GM18505 (cell line): ENCODE data around the gene OR6S1.

Source experiments
- ATAC-seq: cut with Tn5 transposase; IDR thresholded peaks from one replicate; pipeline ENCODE4 v1.9.1; 2021; ENCODE audit not compliant: unreplicated experiment
- POLR2A ChIP-seq: IDR thresholded peaks from 4 replicates; pipeline ENCODE4 v1.6.1; 2011; ENCODE audit warnings: borderline replicate concordance; ENCODE audit not compliant: insufficient read depth, insufficient read length; ENCODE audit errors: extremely low read depth

The OR6S1 gene

GRCh38 chr14:20641591-20641990 is at the start of gene OR6S1:
TSS of gene OR6S1 (minus strand) at chr14:20641691. CDS start at chr14:20641691, 0 bp downstream.
- ATAC-seq, result no peak
- TF ChIP-seq POLR2A, result no peak

DNA sequence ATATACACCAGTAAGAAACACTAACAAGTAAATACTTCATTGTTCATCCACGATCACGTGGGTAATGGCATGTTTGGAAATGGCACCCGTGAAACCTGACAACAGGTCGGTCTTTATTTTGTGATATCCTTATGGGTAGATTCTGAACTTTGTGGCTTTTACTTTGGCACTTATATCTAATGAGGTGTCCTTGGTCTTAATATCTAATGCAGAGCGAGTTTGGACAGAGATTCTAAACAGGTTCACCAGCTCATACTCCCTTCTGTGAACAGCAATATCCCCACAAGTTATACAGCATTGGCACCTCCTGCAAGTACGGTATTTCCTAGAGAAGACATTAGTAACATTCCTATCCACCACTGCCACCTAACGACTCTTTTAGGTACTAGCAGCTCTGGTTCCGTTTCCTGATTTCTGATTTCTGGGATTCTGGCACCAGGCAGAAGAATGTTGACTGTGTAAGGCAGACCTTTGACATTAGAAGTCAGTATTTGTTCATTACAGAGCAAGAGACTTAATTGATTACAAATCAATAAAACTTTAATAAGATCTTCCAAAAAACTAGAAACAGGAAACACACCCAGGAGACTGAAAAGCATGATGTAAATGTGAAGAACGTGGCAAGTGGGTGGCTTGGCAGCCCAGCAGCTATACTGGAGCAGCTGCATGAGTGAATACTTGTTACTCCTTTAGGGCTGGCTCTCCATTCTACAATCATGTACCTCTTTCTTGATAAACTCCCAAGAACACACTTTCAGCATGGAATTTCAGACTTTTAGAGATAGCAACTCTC is 49.6 kb upstream of the OR6S1 start:
- no peak for ATAC-seq
- no peak for TF ChIP-seq POLR2A

GRCh38 chr14:20688167-20688839 is 46.8 kb upstream of the OR6S1 start, which contains the start of gene ANG:
TSS of gene ANG (plus strand) at chr14:20688764. CDS start at chr14:20693565, 4,801 bp downstream.
- no peak for TF ChIP-seq POLR2A
- ATAC-seq, result no peak

GRCh38 chr14:20687362-20688166 is 46.1 kb upstream of the OR6S1 start:
- ATAC-seq, result no peak
- no peak for TF ChIP-seq POLR2A

DNA sequence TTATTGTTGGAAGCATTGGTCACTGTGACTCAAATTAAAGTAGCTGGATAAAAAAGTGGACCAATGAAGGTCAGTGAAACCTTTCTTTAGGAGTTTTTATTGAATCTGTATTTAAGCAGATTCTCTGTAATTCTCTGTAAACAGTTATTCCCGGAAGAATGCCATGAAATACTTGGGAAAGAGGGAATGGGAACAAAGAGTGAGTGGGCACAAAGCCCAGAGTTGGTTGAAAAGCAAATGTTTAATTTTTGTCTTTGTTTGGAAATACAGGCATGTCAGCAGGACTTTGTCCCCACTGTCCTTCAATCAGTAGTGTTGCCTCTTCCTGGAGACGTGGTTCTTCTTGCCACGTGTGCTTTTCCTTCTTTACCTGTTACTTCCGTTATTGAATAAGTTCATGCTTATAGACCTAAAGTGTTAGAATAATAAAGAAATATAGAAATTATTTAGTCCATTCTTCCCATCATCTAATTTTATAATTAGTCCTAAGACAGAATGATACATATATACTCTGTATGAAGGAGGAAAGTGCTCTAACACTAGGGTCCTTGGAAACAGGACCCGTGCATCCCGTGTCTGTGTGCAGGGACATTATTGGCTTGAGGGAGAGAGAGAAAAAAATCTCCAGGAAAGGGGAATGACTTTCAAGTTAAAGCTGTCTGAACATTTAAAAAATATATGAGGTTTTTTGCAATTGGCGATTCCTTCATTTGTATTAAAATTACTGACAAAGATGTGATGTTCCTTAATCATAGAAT is 45.1 kb upstream of the OR6S1 start:
- TF ChIP-seq POLR2A, result no peak
- ATAC-seq, result no peak

DNA sequence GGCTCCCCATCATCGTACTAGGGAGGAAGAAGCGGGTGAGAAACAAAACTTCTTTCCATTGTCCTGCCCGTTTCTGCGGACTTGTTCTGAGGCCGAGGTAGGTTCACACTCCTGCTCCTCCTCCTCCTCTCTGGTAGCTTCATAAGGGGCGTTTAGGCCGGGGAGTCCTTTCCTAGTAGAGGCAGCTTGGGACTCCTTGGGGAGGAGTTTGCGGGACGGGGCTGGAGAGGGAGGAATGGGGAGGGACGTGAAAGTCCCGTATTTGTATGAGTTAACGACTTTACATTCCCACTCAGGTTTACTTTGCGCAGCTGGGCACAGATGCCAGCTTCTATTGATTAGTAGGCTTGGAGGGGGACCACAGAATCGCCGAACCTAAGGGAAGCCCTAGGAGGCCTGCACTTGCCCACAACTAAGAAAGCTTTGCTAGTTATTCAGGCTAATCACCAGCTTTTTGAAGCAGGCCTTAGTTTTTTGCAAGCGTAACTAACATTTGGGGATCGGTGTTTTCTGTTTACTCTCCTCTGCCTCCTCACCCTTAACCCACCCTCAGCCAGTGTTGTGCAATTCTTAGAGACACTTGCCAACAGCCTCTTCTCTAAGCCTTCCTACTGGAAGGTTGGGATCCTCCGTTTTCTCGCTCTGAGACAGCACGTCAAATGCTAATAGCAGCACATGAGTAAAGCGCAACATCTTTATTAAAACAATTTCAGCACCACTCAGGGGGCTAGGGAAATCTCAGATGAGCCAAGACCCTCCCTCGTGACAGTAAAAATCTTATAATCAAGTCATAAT is 43.4 kb upstream of the OR6S1 start:
- ATAC-seq, result no peak
- no peak for TF ChIP-seq POLR2A

- ATAC-seq, result peak; percentile 30
- peak; percentile 34 for TF ChIP-seq POLR2A
Observed at GRCh38 chr14:20683891-20684661, 42.6 kb upstream of the OR6S1 start, which contains the start of gene RNASE4. TSS of gene RNASE4 (plus strand) at chr14:20684560. CDS start at chr14:20699372, 14,812 bp downstream.

- peak; percentile 20 for ATAC-seq
- no peak for TF ChIP-seq POLR2A
Observed at GRCh38 chr14:20683125-20683890, 41.8 kb upstream of the OR6S1 start.

DNA sequence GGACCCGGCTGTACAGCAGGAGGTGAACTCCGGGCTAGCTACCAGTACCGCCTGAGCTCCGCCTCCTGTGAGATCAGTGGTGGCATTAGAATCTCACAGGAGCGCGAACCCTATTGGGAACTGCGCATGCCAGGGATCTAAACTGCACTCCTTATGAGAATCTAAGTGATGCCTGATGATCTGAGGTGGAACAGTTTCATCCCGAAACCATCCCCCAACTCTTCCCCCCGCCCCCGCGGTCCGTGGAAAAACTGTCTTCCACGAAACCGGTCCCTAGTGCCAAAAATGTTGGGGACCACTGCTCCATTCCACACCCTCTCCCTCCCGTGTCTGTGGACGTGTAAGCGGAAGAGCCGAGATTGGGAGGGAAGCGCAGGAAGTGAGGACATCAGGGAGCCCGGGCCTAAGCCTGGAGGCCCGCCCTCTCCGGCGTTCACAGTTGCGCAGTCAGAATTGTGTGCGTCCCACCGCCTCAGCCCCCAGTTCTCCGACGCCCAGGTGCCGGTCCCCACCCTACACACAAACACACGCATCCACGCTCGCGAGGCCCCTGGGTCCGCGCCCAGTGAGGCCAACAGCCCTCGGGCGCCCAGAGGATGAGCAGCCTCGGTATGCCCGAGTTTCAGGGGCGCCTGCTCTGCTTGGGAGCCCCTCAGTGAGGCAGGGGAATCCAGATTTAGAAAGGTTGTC is 41.1 kb upstream of the OR6S1 start:
- ATAC-seq, result peak; percentile 44
- TF ChIP-seq POLR2A, result peak; percentile 90

DNA sequence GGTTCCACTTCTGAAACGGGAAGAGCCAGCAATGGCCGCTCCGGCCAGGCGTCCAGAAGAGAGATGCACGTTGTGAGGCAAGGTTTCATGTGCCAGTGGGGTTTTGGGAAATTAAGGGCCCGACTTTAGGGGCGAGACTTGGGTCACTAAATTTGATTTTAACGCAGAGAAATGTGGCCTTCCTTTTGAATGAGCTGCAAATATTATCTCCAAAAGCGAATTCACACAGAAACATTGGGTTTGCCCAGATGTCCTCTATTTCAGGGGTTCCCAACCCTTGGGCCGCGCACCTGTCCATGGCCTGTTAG is 40.6 kb upstream of the OR6S1 start:
- TF ChIP-seq POLR2A, result no peak
- no peak for ATAC-seq
